Left lung (tissue), 10 donors: ENCODE results near the gene PITPNM3. TPM values are rescaled to one million over a fixed set of nuclear protein-coding genes. Genes with fewer than 3 reads are reported as not detected.

Experiments used
- ATAC-seq: fragments of 200-7000 bp; cut with Tn5 transposase; one replicate; pipeline ENCODE4 v1.9.1; 2020; ENCODE audit warnings: moderate library complexity
- DNase-seq, 4 donors: peaks; one replicate each; pipeline ENCODE4 v3.0.0-alpha.2; 2013 to 2020
- H3K27ac ChIP-seq, 2 donors: fragments of 200-600 bp; sonication (generic) in 1 of 2; one replicate each; pipeline versions ENCODE4 v1.5.0 to v1.8.0; 2020 to 2021
- H3K27me3 ChIP-seq, 2 donors: fragments of 200-600 bp; sonication (generic) in 1 of 2; one replicate each; pipeline versions ENCODE4 v1.5.0 to v1.8.0; 2020 to 2021
- H3K36me3 ChIP-seq, 2 donors: fragments of 200-600 bp; sonication (generic) in 1 of 2; one replicate each; pipeline versions ENCODE4 v1.5.0 to v1.8.0; 2020 to 2021
- H3K4me1 ChIP-seq, 2 donors: fragments of 200-600 bp; one replicate each; pipeline ENCODE4 v1.8.0; 2021
- H3K4me3 ChIP-seq, 2 donors: fragments of 200-600 bp; sonication (generic) in 1 of 2; one replicate each; pipeline versions ENCODE4 v1.5.0 to v1.8.0; 2020 to 2021; ENCODE audit warnings: mild to moderate bottlenecking in 1 of 2
- H3K9me3 ChIP-seq, 2 donors: fragments of 200-600 bp; sonication (generic) in 1 of 2; one replicate each; pipeline versions ENCODE4 v1.5.0 to v1.8.0; 2020 to 2021
- CTCF ChIP-seq, 2 donors: fragments of 200-600 bp; sonication (generic) in 1 of 2; IDR thresholded peaks; one replicate each; pipeline versions ENCODE4 v1.5.0 to v1.8.0; 2021; ENCODE audit warnings: antibody characterized with exemption in 2 of 2
- intact Hi-C, 2 donors: fragments of 100-400 bp; cut with DNase I; formaldehyde crosslinking; loops; one replicate each; pipeline versions ENCODE4 v1.11.2 to v1.14.2; 2022
- polyA plus RNA-seq, 6 donors: library from polyadenylated mRNA; unstranded; fragments of 120-200 nt; gene quantifications; one replicate each; pipeline ENCODE4 v1.2.1, GENCODE V29; 2013; ENCODE audit not compliant: insufficient read length in 6 of 6
- total RNA-seq, 2 donors: library from RNA; stranded (reverse); fragmentation: NEBNext Ultra II Directional; extraction: Animal tissue kit (Norgen Biotek cat#: 25700); gene quantifications; one replicate each; pipeline ENCODE4 v1.2.1, GENCODE V29; 2021
- donor health status: DM: no; HTN: yes; CAD: no.
- donor health status: DM: no; HTN: no; CAD: no.

Gene PITPNM3
- total and polyA plus RNA-seq, 8 donors: 3.6 to 13.8 (median 5.8) TPM

- Histone ChIP-seq H3K4me1 (no peaks in the 10 kb centered on the region), H3K4me3 (no peak overlapping the region), H3K27ac (no peak overlapping the region), H3K9me3 (no peaks in the 10 kb centered on the region), H3K36me3 (no peaks in the 10 kb centered on the region), H3K27me3 (no peaks in the 10 kb centered on the region)
- intact Hi-C loops: no loop called here
- ATAC-seq (peak; percentile 14), DNase-seq (no peak)
- TF ChIP-seq CTCF (IDR thresholded peaks at IDR 0.05): no peak
These were observed 32.5 kb downstream of the PITPNM3 start for GRCh38 chr17:6523809-6524355.

GRCh38 chr17:6523330-6523729 is 33.0 kb downstream of the PITPNM3 start:
- DNase-seq: peak in 1 of 4 donors; percentile 43
- no peaks in the 10 kb centered on the region for H3K4me1 ChIP-seq
- ATAC-seq: peak; percentile 95
- H3K36me3 ChIP-seq: no peaks in the 10 kb centered on the region
- intact Hi-C loops: no loop called here
- no peaks in the 10 kb centered on the region for H3K9me3 ChIP-seq
- H3K4me3 ChIP-seq: no peak overlapping the region
- no peak for TF ChIP-seq CTCF (IDR thresholded peaks at IDR 0.05)
- H3K27ac ChIP-seq: no peak overlapping the region
- no peaks in the 10 kb centered on the region for H3K27me3 ChIP-seq

GRCh38 chr17:6521586-6521985 is 34.8 kb downstream of the PITPNM3 start:
- no peak for DNase-seq
- no peak for TF ChIP-seq CTCF (IDR thresholded peaks at IDR 0.05)
- intact Hi-C loops: no loop called here

GRCh38 chr17:6517062-6517461 is 39.3 kb downstream of the PITPNM3 start:
- Histone ChIP-seq H3K27me3 (no peaks in the 10 kb centered on the region), H3K4me1 (no peaks in the 10 kb centered on the region), H3K36me3 (no peaks in the 10 kb centered on the region), H3K4me3 (no peak overlapping the region), H3K27ac (no peak overlapping the region), H3K9me3 (no peaks in the 10 kb centered on the region)
- intact Hi-C loops: no loop called here
- DNase-seq (no peak), ATAC-seq (no peak)
- no peak for TF ChIP-seq CTCF (IDR thresholded peaks at IDR 0.05)

More at GRCh38 chr17:6521586-6521985, 34.8 kb downstream of the PITPNM3 start:
- Histone ChIP-seq H3K9me3 (no peaks in the 10 kb centered on the region), H3K36me3 (no peaks in the 10 kb centered on the region), H3K27ac (no peak overlapping the region), H3K4me1 (no peaks in the 10 kb centered on the region), H3K27me3 (no peaks in the 10 kb centered on the region), H3K4me3 (no peak overlapping the region)
- no peak for ATAC-seq

- TF ChIP-seq CTCF (IDR thresholded peaks at IDR 0.05): no peak
- Histone ChIP-seq H3K27me3 (no peaks in the 10 kb centered on the region), H3K9me3 (no peaks in the 10 kb centered on the region), H3K36me3 (no peaks in the 10 kb centered on the region), H3K4me1 (no peaks in the 10 kb centered on the region), H3K27ac (no peak overlapping the region), H3K4me3 (no peak overlapping the region)
- ATAC-seq: no peak
- no peak for DNase-seq
- intact Hi-C loops: no loop called here
These were observed 42.0 kb downstream of the PITPNM3 start for GRCh38 chr17:6514371-6514770.
